Caco-2 (cell line): Measurements from ENCODE around the gene LRRC75A. TPM values are rescaled to one million over a fixed set of nuclear protein-coding genes. Genes with fewer than 3 reads are reported as not detected.
A peak's percentile ranks its signal among the peaks of the same experiment; 100 is the strongest.

ENCODE experiments used
- BruUV-seq: library from RNA; stranded (reverse); fragments of 400-500 nt; replicated peaks from 2 replicates; lab custom pipeline; 2021; lab: Mats Ljungman, UMichigan
- CTCF ChIA-PET: fragments of 300-600 bp; sonication (Branson Sonifier 250); formaldehyde crosslinking; loops from one replicate; lab custom pipeline; 2022; ENCODE audit warnings: antibody characterized with exemption; lab: Charles Lee
- POLR2A ChIA-PET: fragments of 300-600 bp; sonication (Branson Sonifier 250); formaldehyde crosslinking; loops from one replicate; lab custom pipeline; 2022; ENCODE audit warnings: antibody characterized with exemption; lab: Charles Lee
- DNase-seq, 2 experiments: peaks; one replicate each; pipeline versions ENCODE4 v3.0.0 to v3.0.0-alpha.2; 2020 to 2022
- H3K27me3 ChIP-seq: replicated peaks from 2 replicates; pipeline ENCODE4 v1.6.0; 2011; ENCODE audit warnings: low read length; ENCODE audit not compliant: control insufficient read depth, insufficient read depth
- H3K36me3 ChIP-seq: 2 replicates; pipeline ENCODE4 v1.5.1; 2011; ENCODE audit warnings: low read length; ENCODE audit not compliant: control insufficient read depth, insufficient read depth
- H3K4me1 ChIP-seq: fragments of 250-450 bp; sonication (Bioruptor Pico); 2 replicates; pipeline ENCODE4 v1.5.1; 2020; ENCODE audit warnings: mild to moderate bottlenecking
- H3K4me3 ChIP-seq: 2 replicates; pipeline ENCODE4 v1.5.1; 2011; ENCODE audit warnings: low read depth, mild to moderate bottlenecking, control low read depth, low read length
- H3K9me3 ChIP-seq: fragments of 250-450 bp; sonication (Bioruptor Pico); 2 replicates; pipeline ENCODE4 v1.5.1; 2020; ENCODE audit warnings: mild to moderate bottlenecking, moderate library complexity
- H3K27ac Mint-ChIP-seq: one replicate; pipeline ENCODE4 v1.8.0; 2022; ENCODE audit warnings: mixed read lengths; ENCODE audit not compliant: unreplicated experiment
- H3K27me3 Mint-ChIP-seq: one replicate; pipeline ENCODE4 v1.8.0; 2022; ENCODE audit warnings: mixed read lengths; ENCODE audit not compliant: insufficient read depth, unreplicated experiment
- H3K36me3 Mint-ChIP-seq: one replicate; pipeline ENCODE4 v1.8.0; 2022; ENCODE audit warnings: mild to moderate bottlenecking, mixed read lengths; ENCODE audit not compliant: insufficient read depth, unreplicated experiment
- H3K4me1 Mint-ChIP-seq: one replicate; pipeline ENCODE4 v1.8.0; 2022; ENCODE audit warnings: low read depth, mixed read lengths; ENCODE audit not compliant: unreplicated experiment
- H3K4me3 Mint-ChIP-seq: one replicate; pipeline ENCODE4 v1.8.0; 2022; ENCODE audit warnings: mild to moderate bottlenecking, moderate library complexity, mixed read lengths; ENCODE audit not compliant: unreplicated experiment
- H3K9me3 Mint-ChIP-seq: one replicate; pipeline ENCODE4 v1.8.0; 2022; ENCODE audit warnings: mixed read lengths; ENCODE audit not compliant: unreplicated experiment
- CTCF ChIP-seq, 2 experiments: fragments of 200-600 bp in 1 of 2; IDR thresholded peaks; 1 replicate in 1 of 2; 2 replicates in 1 of 2; pipeline versions ENCODE4 v1.5.1 to v1.8.0; 2011 to 2022; ENCODE audit warnings: antibody characterized with exemption in 1 of 2, control low read depth in 1 of 2, inconsistent platforms in 1 of 2, low read depth in 1 of 2, low read length in 1 of 2, mild to moderate bottlenecking in 1 of 2, moderate library complexity in 1 of 2; ENCODE audit not compliant: insufficient read depth in 1 of 2, severe bottlenecking in 1 of 2, unreplicated experiment in 1 of 2
- intact Hi-C: fragments of 100-400 bp; cut with micrococcal nuclease; formaldehyde crosslinking; loops from one replicate; pipeline ENCODE4 v1.10.0; 2022; ENCODE audit not compliant: unreplicated experiment
- total RNA-seq: library from RNA; stranded (reverse); gene quantifications from 2 replicates; pipeline ENCODE4 v1.2.3, GENCODE V29; 2022

The LRRC75A gene
- total RNA-seq, 1 experiment from 2014 or later, result 4.5 TPM

- Mint-ChIP-seq H3K9me3 (no peaks in the 10 kb centered on the region), H3K4me1 (peaks cover 6% of the 10 kb centered on the region), H3K27ac (no peak overlapping the region), H3K36me3 (peaks cover 5% of the 10 kb centered on the region), H3K27me3 (no peaks in the 10 kb centered on the region), H3K4me3 (no peak overlapping the region)
- H3K4me3 ChIP-seq, result no peak overlapping the region
- CTCF ChIA-PET, result no interaction called here
- no TSS peak for BruUV-seq
- DNase-seq, result no peak
- TF ChIP-seq CTCF (IDR thresholded peaks at IDR 0.05; ENCODE audit: insufficient read depth in 1 of 2, low read depth in 1 of 2, low read length in 1 of 2, severe bottlenecking in 1 of 2, unreplicated experiment in 1 of 2), result no peak
- H3K27me3 ChIP-seq, result no peaks in the 10 kb centered on the region
- H3K36me3 ChIP-seq, result no peaks in the 10 kb centered on the region
- intact Hi-C loops, result no loop called here
- H3K4me1 ChIP-seq, result peaks cover 38% of the 10 kb centered on the region
- POLR2A ChIA-PET, result no interaction called here
- no peaks in the 10 kb centered on the region for H3K9me3 ChIP-seq
Measured at GRCh38 chr17:16466407-16466806, 25.6 kb downstream of the LRRC75A start.

GRCh38 chr17:16465861-16466338, 26.1 kb downstream of the LRRC75A start:
- TF ChIP-seq CTCF (IDR thresholded peaks at IDR 0.05; ENCODE audit: insufficient read depth in 1 of 2, low read depth in 1 of 2, low read length in 1 of 2, severe bottlenecking in 1 of 2, unreplicated experiment in 1 of 2), result no peak
- Mint-ChIP-seq H3K9me3 (no peaks in the 10 kb centered on the region), H3K4me1 (peaks cover 6% of the 10 kb centered on the region), H3K27ac (peak overlapping the region; percentile 70), H3K4me3 (no peak overlapping the region), H3K36me3 (peaks cover 5% of the 10 kb centered on the region), H3K27me3 (no peaks in the 10 kb centered on the region)
- CTCF ChIA-PET, result interaction anchor here (1.2 kb wide), 1 partner anchor 56 kb away, joined by 3 read pairs; no protein-coding TSS in a partner anchor
- no TSS peak for BruUV-seq
- Histone ChIP-seq H3K4me3 (no peak overlapping the region), H3K36me3 (no peaks in the 10 kb centered on the region), H3K9me3 (no peaks in the 10 kb centered on the region), H3K4me1 (peaks cover 38% of the 10 kb centered on the region), H3K27me3 (no peaks in the 10 kb centered on the region)
- intact Hi-C loops, result no loop called here
- peak; percentile 45 to 83 for DNase-seq
- POLR2A ChIA-PET, result no interaction called here

GRCh38 chr17:16465052-16465312, 27.0 kb downstream of the LRRC75A start:
- Mint-ChIP-seq H3K4me1 (peaks cover 6% of the 10 kb centered on the region), H3K9me3 (no peaks in the 10 kb centered on the region), H3K36me3 (peaks cover 5% of the 10 kb centered on the region), H3K27ac (peak overlapping the region; percentile 70), H3K4me3 (no peak overlapping the region), H3K27me3 (no peaks in the 10 kb centered on the region)
- Histone ChIP-seq H3K27me3 (no peaks in the 10 kb centered on the region), H3K36me3 (no peaks in the 10 kb centered on the region), H3K4me1 (peaks cover 38% of the 10 kb centered on the region), H3K9me3 (no peaks in the 10 kb centered on the region), H3K4me3 (no peak overlapping the region)
- intact Hi-C loops, result no loop called here
- ChIA-PET POLR2A (no interaction called here), CTCF (interaction anchor here (1.2 kb wide), 1 partner anchor 56 kb away, joined by 3 read pairs; no protein-coding TSS in a partner anchor)
- no peak for TF ChIP-seq CTCF (IDR thresholded peaks at IDR 0.05; ENCODE audit: insufficient read depth in 1 of 2, low read depth in 1 of 2, low read length in 1 of 2, severe bottlenecking in 1 of 2, unreplicated experiment in 1 of 2)
- BruUV-seq, result no TSS peak
- no peak for DNase-seq
